Prostate gland (tissue), 2 donors: Measurements from ENCODE around the gene MYL2. TPM values are rescaled to one million over a fixed set of nuclear protein-coding genes. Genes with fewer than 3 reads are reported as not detected.

Experiments
- DNase-seq: peaks from one replicate; pipeline ENCODE4 v3.0.0-alpha.2; 2019; ENCODE audit warnings: low spot score
- H3K27ac ChIP-seq, 2 donors: fragments of 200-600 bp; sonication (generic); 2 replicates each; pipeline ENCODE4 v1.5.1; 2017 to 2019
- H3K27me3 ChIP-seq: fragments of 200-600 bp; sonication (generic); replicated peaks from 2 replicates; pipeline ENCODE4 v1.5.1; 2019; ENCODE audit not compliant: insufficient read depth
- H3K36me3 ChIP-seq, 2 donors: fragments of 200-600 bp; sonication (generic); 1 replicate in 1 of 2; 2 replicates in 1 of 2; pipeline versions ENCODE4 v1.5.1 to v1.8.1; 2017 to 2019
- H3K4me1 ChIP-seq: fragments of 200-600 bp; sonication (generic); replicated peaks from 2 replicates; pipeline ENCODE4 v1.5.1; 2019
- H3K4me3 ChIP-seq, 2 donors: fragments of 200-600 bp; sonication (generic); 2 replicates each; pipeline ENCODE4 v1.5.1; 2017 to 2019
- H3K9me3 ChIP-seq: fragments of 200-600 bp; sonication (generic); 2 replicates; pipeline ENCODE4 v1.5.1; 2017
- CTCF ChIP-seq, 4 experiments: fragments of 200-600 bp in 2 of 4; fragments of 450-650 bp in 2 of 4; sonication (generic) in 2 of 4; IDR thresholded peaks; 1 replicate in 3 of 4; 2 replicates in 1 of 4; pipeline ENCODE4 v1.5.1; 2016 to 2019; ENCODE audit warnings: antibody characterized with exemption in 4 of 4, mild to moderate bottlenecking in 2 of 4, moderate library complexity in 2 of 4
- POLR2A ChIP-seq: fragments of 450-650 bp; IDR thresholded peaks from one replicate; pipeline ENCODE4 v1.6.1; 2016; ENCODE audit warnings: antibody characterized with exemption, mild to moderate bottlenecking
- POLR2AphosphoS5 ChIP-seq: sonication (generic); formaldehyde crosslinking; IDR thresholded peaks from one replicate; pipeline ENCODE4 v1.6.1; 2017; ENCODE audit warnings: antibody characterized with exemption
- whole genome bisulfite sequencing: methylation state at CpG from one replicate; pipeline ENCODE4 v1.1.5; 2018; 5-methylcytosine and 5-hydroxymethylcytosine counted together
- intact Hi-C: fragments of 100-400 bp; cut with DNase I; formaldehyde crosslinking; loops from one replicate; pipeline ENCODE4 v1.14.2; 2022
- total RNA-seq, 2 donors: library from RNA; depleted of rRNA; stranded (reverse); fragments of >200 nt; gene quantifications; one replicate each; pipeline ENCODE4 v1.1.0, GENCODE V29; 2016

The MYL2 gene
- total RNA-seq, 2 donors from 2014 or later, result 39.5 TPM; not detected in 1

- Histone ChIP-seq H3K9me3 (no peaks in the 10 kb centered on the region), H3K36me3 (no peaks in the 10 kb centered on the region), H3K27me3 (no peaks in the 10 kb centered on the region), H3K4me1 (no peaks in the 10 kb centered on the region), H3K27ac (no peak overlapping the region), H3K4me3 (no peak overlapping the region)
- WGBS, result 95% methylated on average over 4 of the region's 4 CpGs
- intact Hi-C loops, result no loop called here
- no peak for DNase-seq
- TF ChIP-seq POLR2A (no peak), CTCF (IDR thresholded peaks at IDR 0.05) (no peak), POLR2AphosphoS5 (no peak)
Observed at GRCh38 chr12:110903511-110903910, 16.9 kb downstream of the MYL2 start.

- WGBS, result 86% methylated on average over 4 of the region's 4 CpGs
- no peaks in the 10 kb centered on the region for H3K4me1 ChIP-seq
- intact Hi-C loops, result no loop called here
- TF ChIP-seq POLR2AphosphoS5, result no peak
- TF ChIP-seq CTCF (IDR thresholded peaks at IDR 0.05), result no peak
- no peak for TF ChIP-seq POLR2A
- H3K4me3 ChIP-seq, result no peak overlapping the region
- no peaks in the 10 kb centered on the region for H3K9me3 ChIP-seq
- no peaks in the 10 kb centered on the region for H3K27me3 ChIP-seq
- no peak for DNase-seq
- no peak overlapping the region for H3K27ac ChIP-seq
- H3K36me3 ChIP-seq, result no peaks in the 10 kb centered on the region
Observed at GRCh38 chr12:110901401-110901800, 19.0 kb downstream of the MYL2 start.

- H3K36me3 ChIP-seq, result no peaks in the 10 kb centered on the region
- 45% methylated on average over 3 of the region's 3 CpGs for WGBS
- H3K27ac ChIP-seq, result no peak overlapping the region
- no peak overlapping the region for H3K4me3 ChIP-seq
- intact Hi-C loops, result no loop called here
- no peaks in the 10 kb centered on the region for H3K4me1 ChIP-seq
- H3K9me3 ChIP-seq, result no peaks in the 10 kb centered on the region
- H3K27me3 ChIP-seq, result no peaks in the 10 kb centered on the region
- TF ChIP-seq POLR2A (no peak), POLR2AphosphoS5 (peak; percentile 51)
- peak; percentile 49 for DNase-seq
Observed at GRCh38 chr12:110896559-110896958, 23.8 kb downstream of the MYL2 start.

GRCh38 chr12:110893956-110894355, 26.4 kb downstream of the MYL2 start:
- no peak for DNase-seq
- intact Hi-C loops, result loop anchor here (5.0 kb wide), 1 partner anchor 418 kb away; no protein-coding TSS in a partner anchor
- Histone ChIP-seq H3K36me3 (no peaks in the 10 kb centered on the region), H3K4me3 (no peak overlapping the region), H3K27ac (no peak overlapping the region), H3K9me3 (no peaks in the 10 kb centered on the region), H3K27me3 (no peaks in the 10 kb centered on the region), H3K4me1 (no peaks in the 10 kb centered on the region)
- TF ChIP-seq POLR2A (no peak), POLR2AphosphoS5 (no peak), CTCF (IDR thresholded peaks at IDR 0.05) (no peak)
- WGBS, result 97% methylated on average over 3 of the region's 3 CpGs

GRCh38 chr12:110889361-110889760, 31.0 kb downstream of the MYL2 start:
- intact Hi-C loops, result loop anchor here (5.0 to 10.0 kb wide), 3 partner anchors 195 to 437 kb away; partner anchors contain the start of gene ARPC3
- Histone ChIP-seq H3K9me3 (no peaks in the 10 kb centered on the region), H3K36me3 (no peaks in the 10 kb centered on the region), H3K4me3 (no peak overlapping the region), H3K4me1 (no peaks in the 10 kb centered on the region), H3K27ac (no peak overlapping the region), H3K27me3 (no peaks in the 10 kb centered on the region)
- 81% methylated on average over 12 of the region's 12 CpGs for WGBS
- TF ChIP-seq POLR2A (no peak), CTCF (IDR thresholded peaks at IDR 0.05) (no peak), POLR2AphosphoS5 (no peak)
- DNase-seq, result no peak
